SK-N-SH (cell line): ENCODE data around the gene EIF2S1. TPM values are rescaled to one million over a fixed set of nuclear protein-coding genes. Genes with fewer than 3 reads are reported as not detected.

Experiments
- CTCF ChIA-PET: fragments of 300-600, 350-600 bp; formaldehyde crosslinking; extraction: SDS; loops from one replicate; lab custom pipeline; 2021; lab: Yijun Ruan, JAX
- POLR2A ChIA-PET: fragments of 350-600 bp; sonication (Branson Sonifier 250); formaldehyde crosslinking; extraction: SDS; loops from one replicate; lab custom pipeline; 2020; ENCODE audit warnings: antibody characterized with exemption, inconsistent platforms; lab: Yijun Ruan, JAX
- DNase-seq: peaks from one replicate; pipeline ENCODE4 v3.0.0; 2012
- H2AFZ ChIP-seq: fragments of 200-600 bp; sonication (generic); 2 replicates; pipeline ENCODE4 v1.8.1; 2016; ENCODE audit warnings: antibody characterized with exemption, mild to moderate bottlenecking, low read depth
- H3F3A ChIP-seq: fragments of 200-600 bp; sonication (generic); replicated peaks from 2 replicates; pipeline ENCODE3; 2016; ENCODE audit warnings: antibody characterized with exemption, mild to moderate bottlenecking; ENCODE audit not compliant: insufficient read depth
- H3K27ac ChIP-seq, 2 experiments: fragments of 200-500 bp in 1 of 2; fragments of 200-600 bp in 1 of 2; sonication (Bioruptor generic) in 1 of 2; sonication (generic), shearing (Covaris generic) in 1 of 2; 2 replicates each; pipeline versions ENCODE4 v1.5.1 to v1.6.1; 2014 to 2016; ENCODE audit warnings: low read depth in 2 of 2, inconsistent platforms in 1 of 2, low read length in 1 of 2, mild to moderate bottlenecking in 1 of 2, mixed read lengths in 1 of 2
- H3K27me3 ChIP-seq: fragments of 200-600 bp; sonication (generic), shearing (Covaris generic); 2 replicates; pipeline ENCODE4 v1.6.1; 2016; ENCODE audit warnings: mixed run types; ENCODE audit not compliant: insufficient read depth
- H3K36me3 ChIP-seq, 2 experiments: fragments of 200-500 bp in 1 of 2; fragments of 200-600 bp in 1 of 2; sonication (Bioruptor generic) in 1 of 2; sonication (generic) in 1 of 2; replicated peaks in 1 of 2; 2 replicates each; pipeline versions ENCODE3 to v1.5.1; 2014 to 2016; ENCODE audit warnings: low read length in 1 of 2, mild to moderate bottlenecking in 1 of 2; ENCODE audit not compliant: insufficient read depth in 2 of 2, control insufficient read depth in 1 of 2
- H3K4me1 ChIP-seq, 2 experiments: fragments of 200-500 bp in 1 of 2; fragments of 200-600 bp in 1 of 2; sonication (Bioruptor generic) in 1 of 2; sonication (generic), shearing (Covaris generic) in 1 of 2; 2 replicates each; pipeline versions ENCODE4 v1.5.1 to v1.6.1; 2014 to 2016; ENCODE audit warnings: low read depth in 1 of 2, low read length in 1 of 2, mixed run types in 1 of 2; ENCODE audit not compliant: insufficient read depth in 2 of 2, control insufficient read depth in 1 of 2
- H3K4me2 ChIP-seq: fragments of 200-600 bp; sonication (generic), shearing (Covaris generic); 2 replicates; pipeline ENCODE4 v1.6.1; 2017; ENCODE audit warnings: mixed run types
- H3K4me3 ChIP-seq, 2 experiments: fragments of 200-500 bp in 1 of 2; fragments of 200-600 bp in 1 of 2; sonication (Bioruptor generic) in 1 of 2; sonication (generic), shearing (Covaris generic) in 1 of 2; 2 replicates each; pipeline versions ENCODE4 v1.5.1 to v1.8.1; 2014 to 2016; ENCODE audit warnings: low read depth in 2 of 2, inconsistent platforms in 1 of 2, low read length in 1 of 2, mild to moderate bottlenecking in 1 of 2, mixed read lengths in 1 of 2, moderate library complexity in 1 of 2
- H3K79me2 ChIP-seq: fragments of 200-600 bp; sonication (generic); 2 replicates; pipeline ENCODE4 v1.8.1; 2017; ENCODE audit warnings: mild to moderate bottlenecking; ENCODE audit not compliant: insufficient read depth
- H3K9ac ChIP-seq: fragments of 200-600 bp; sonication (generic); 2 replicates; pipeline ENCODE4 v1.6.1; 2017; ENCODE audit warnings: mixed run types
- H3K9me2 ChIP-seq: fragments of 200-600 bp; sonication (generic); 2 replicates; pipeline ENCODE4 v1.6.1; 2017; ENCODE audit warnings: mixed run types
- H3K9me3 ChIP-seq: fragments of 200-600 bp; sonication (generic); 2 replicates; pipeline ENCODE4 v1.6.1; 2017; ENCODE audit warnings: mixed run types, mild to moderate bottlenecking, moderate library complexity
- H4K20me1 ChIP-seq: fragments of 200-600 bp; sonication (generic); 2 replicates; pipeline ENCODE4 v1.6.1; 2017; ENCODE audit warnings: mild to moderate bottlenecking, mixed run types; ENCODE audit not compliant: insufficient read depth
- CHD2 ChIP-seq: fragments of 150-350 bp; IDR thresholded peaks from 2 replicates; pipeline ENCODE4 v1.6.1; 2018; ENCODE audit warnings: low read length; ENCODE audit not compliant: partially characterized antibody
- ELF1 ChIP-seq: IDR thresholded peaks from 2 replicates; pipeline ENCODE4 v1.4.0; 2012
- EP300 ChIP-seq, 2 experiments: IDR thresholded peaks; 2 replicates each; pipeline versions ENCODE4 v1.4.0 to v1.6.1; 2012; ENCODE audit warnings: borderline replicate concordance in 1 of 2, low read depth in 1 of 2, low read length in 1 of 2
- EZH2phosphoT487 ChIP-seq: fragments of 200-600 bp; sonication (generic); IDR thresholded peaks from 2 replicates; pipeline ENCODE4 v1.6.1; 2017; ENCODE audit warnings: low read depth, mixed run types, mild to moderate bottlenecking, antibody characterized with exemption, moderate library complexity, borderline replicate concordance
- FOXM1 ChIP-seq: IDR thresholded peaks from 2 replicates; pipeline ENCODE4 v1.4.0; 2012; ENCODE audit warnings: low read depth, mild to moderate bottlenecking
- GABPA ChIP-seq: IDR thresholded peaks from 2 replicates; pipeline ENCODE4 v1.4.0; 2012; ENCODE audit warnings: low read depth, mild to moderate bottlenecking
- GATA2 ChIP-seq: sonication (generic); formaldehyde crosslinking; IDR thresholded peaks from 2 replicates; pipeline ENCODE4 v1.5.0; 2020; ENCODE audit warnings: mild to moderate bottlenecking, missing genetic modification reagents
- JUND ChIP-seq: IDR thresholded peaks from 2 replicates; pipeline ENCODE4 v1.4.0; 2012
- NFIC ChIP-seq: IDR thresholded peaks from 2 replicates; pipeline ENCODE4 v1.4.0; 2012; ENCODE audit warnings: borderline replicate concordance
- NRF1 ChIP-seq: IDR thresholded peaks from 2 replicates; pipeline ENCODE4 v1.6.1; 2012; ENCODE audit warnings: low read depth, mild to moderate bottlenecking, low read length
- RCOR1 ChIP-seq: fragments of 150-350 bp; IDR thresholded peaks from 2 replicates; pipeline ENCODE4 v1.6.1; 2017; ENCODE audit warnings: antibody characterized with exemption, low read length
- TAF1 ChIP-seq: IDR thresholded peaks from 2 replicates; pipeline ENCODE4 v1.6.1; 2012; ENCODE audit warnings: low read depth, mild to moderate bottlenecking, low read length, moderate library complexity, borderline replicate concordance
- TCF12 ChIP-seq: IDR thresholded peaks from 2 replicates; pipeline ENCODE4 v1.4.0; 2012
- YY1 ChIP-seq: IDR thresholded peaks from 2 replicates; pipeline ENCODE4 v1.4.0; 2012; ENCODE audit warnings: low read depth, mild to moderate bottlenecking
- WGBS: methylation state at CpG from one replicate; pipeline ENCODE4 v1.1.6; 2017; ENCODE audit warnings: low lambda C conversion rate; 5-methylcytosine and 5-hydroxymethylcytosine counted together
- polyA plus RNA-seq, 3 experiments: library from polyadenylated mRNA; depleted of rRNA; stranded (reverse); fragments of >200 nt; gene quantifications; 2 replicates each; pipeline ENCODE4 v1.2.3, GENCODE V29; 2012
- TF ChIP-seq, protein P1 (sequence below): fragments of 150-350 bp; IDR thresholded peaks from 2 replicates; pipeline ENCODE4 v1.6.1; 2017; ENCODE audit warnings: antibody characterized with exemption, low read length, low read depth, borderline replicate concordance
- TF ChIP-seq, protein P2 (sequence below): fragments of 150-350 bp; IDR thresholded peaks from 2 replicates; pipeline ENCODE4 v1.6.1; 2016; ENCODE audit warnings: mild to moderate bottlenecking, low read depth, low read length
- TF ChIP-seq, protein P3 (sequence below): IDR thresholded peaks from 2 replicates; pipeline ENCODE4; 2012
- TF ChIP-seq, protein P4 (sequence below): fragments of 200-600 bp; sonication (generic); IDR thresholded peaks from 2 replicates; pipeline ENCODE4 v1.6.1; 2017; ENCODE audit warnings: antibody characterized with exemption, mild to moderate bottlenecking, moderate library complexity

EIF2S1 gene
- polyA plus RNA-seq, 1 of the 3 experiments (the other 2 are of a cell fraction) = 57.2 TPM

DNA sequence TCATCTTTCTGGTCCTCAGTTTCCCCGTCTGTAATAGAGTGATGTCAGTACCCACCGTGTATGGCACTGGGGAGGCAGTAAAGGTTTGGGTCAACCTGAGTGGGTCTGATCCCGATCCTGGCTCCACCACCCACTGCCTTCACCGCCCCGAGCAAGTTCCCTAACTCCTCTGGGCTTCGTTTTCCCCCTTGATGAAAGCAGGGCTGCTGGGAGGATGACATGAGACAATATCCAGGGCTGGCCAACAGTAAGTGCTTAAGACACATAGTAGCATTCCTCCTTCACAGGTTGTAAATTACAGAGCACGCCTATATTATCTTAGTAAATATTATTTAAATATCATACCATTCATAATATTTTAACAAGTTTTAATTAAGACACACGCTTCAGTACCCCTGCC is 51.2 kb downstream of the EIF2S1 start:
- no peaks in the 10 kb centered on the region for H3K9me2 ChIP-seq
- 79% methylated on average over 6 of the region's 8 CpGs for WGBS
- peaks cover 7 to 10% of the 10 kb centered on the region in 2 experiments; a peak in 1 of 4 replicates for H3K4me1 ChIP-seq
- H3K27me3 ChIP-seq = no peaks in the 10 kb centered on the region
- no peak overlapping the region for H2AFZ ChIP-seq
- no peaks in the 10 kb centered on the region for H3K79me2 ChIP-seq
- no peak overlapping the region for H3K9ac ChIP-seq
- no peaks in the 10 kb centered on the region for H3K9me3 ChIP-seq
- ChIA-PET CTCF (interaction anchor here (2.3 to 3.9 kb wide), 2 partner anchors 16 to 160 kb away, joined by 14 to 28 read pairs; no protein-coding TSS in a partner anchor), POLR2A (no interaction called here)
- H3K36me3 ChIP-seq = no peaks in the 10 kb centered on the region
- H3K27ac ChIP-seq = no peak overlapping the region
- no peaks in the 10 kb centered on the region for H4K20me1 ChIP-seq
- H3K4me2 ChIP-seq = no peak overlapping the region
- H3F3A ChIP-seq = peaks cover 13% of the 10 kb centered on the region
- DNase-seq = no peak
- no peak for TF ChIP-seq GABPA
- no peak for TF ChIP-seq TAF1
- TF ChIP-seq, protein P1, sequence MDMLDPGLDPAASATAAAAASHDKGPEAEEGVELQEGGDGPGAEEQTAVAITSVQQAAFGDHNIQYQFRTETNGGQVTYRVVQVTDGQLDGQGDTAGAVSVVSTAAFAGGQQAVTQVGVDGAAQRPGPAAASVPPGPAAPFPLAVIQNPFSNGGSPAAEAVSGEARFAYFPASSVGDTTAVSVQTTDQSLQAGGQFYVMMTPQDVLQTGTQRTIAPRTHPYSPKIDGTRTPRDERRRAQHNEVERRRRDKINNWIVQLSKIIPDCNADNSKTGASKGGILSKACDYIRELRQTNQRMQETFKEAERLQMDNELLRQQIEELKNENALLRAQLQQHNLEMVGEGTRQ = no peak
- TF ChIP-seq TCF12 = no peak
- TF ChIP-seq ELF1 = no peak
- TF ChIP-seq, protein P2, sequence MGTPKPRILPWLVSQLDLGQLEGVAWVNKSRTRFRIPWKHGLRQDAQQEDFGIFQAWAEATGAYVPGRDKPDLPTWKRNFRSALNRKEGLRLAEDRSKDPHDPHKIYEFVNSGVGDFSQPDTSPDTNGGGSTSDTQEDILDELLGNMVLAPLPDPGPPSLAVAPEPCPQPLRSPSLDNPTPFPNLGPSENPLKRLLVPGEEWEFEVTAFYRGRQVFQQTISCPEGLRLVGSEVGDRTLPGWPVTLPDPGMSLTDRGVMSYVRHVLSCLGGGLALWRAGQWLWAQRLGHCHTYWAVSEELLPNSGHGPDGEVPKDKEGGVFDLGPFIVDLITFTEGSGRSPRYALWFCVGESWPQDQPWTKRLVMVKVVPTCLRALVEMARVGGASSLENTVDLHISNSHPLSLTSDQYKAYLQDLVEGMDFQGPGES = no peak
- TF ChIP-seq, protein P3, sequence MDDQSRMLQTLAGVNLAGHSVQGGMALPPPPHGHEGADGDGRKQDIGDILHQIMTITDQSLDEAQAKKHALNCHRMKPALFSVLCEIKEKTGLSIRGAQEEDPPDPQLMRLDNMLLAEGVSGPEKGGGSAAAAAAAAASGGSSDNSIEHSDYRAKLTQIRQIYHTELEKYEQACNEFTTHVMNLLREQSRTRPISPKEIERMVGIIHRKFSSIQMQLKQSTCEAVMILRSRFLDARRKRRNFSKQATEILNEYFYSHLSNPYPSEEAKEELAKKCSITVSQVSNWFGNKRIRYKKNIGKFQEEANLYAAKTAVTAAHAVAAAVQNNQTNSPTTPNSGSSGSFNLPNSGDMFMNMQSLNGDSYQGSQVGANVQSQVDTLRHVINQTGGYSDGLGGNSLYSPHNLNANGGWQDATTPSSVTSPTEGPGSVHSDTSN = no peak
- TF ChIP-seq NRF1 = no peak
- no peak for TF ChIP-seq CHD2
- no peak for TF ChIP-seq FOXM1
- TF ChIP-seq RCOR1 = no peak
- TF ChIP-seq EP300 (IDR thresholded peaks at IDR 0.05; ENCODE audit: borderline replicate concordance in 1 of 2, low read depth in 1 of 2, low read length in 1 of 2) = no peak
- TF ChIP-seq JUND = no peak
- no peak for TF ChIP-seq NFIC
- TF ChIP-seq EZH2phosphoT487 = no peak
- TF ChIP-seq, protein P4, sequence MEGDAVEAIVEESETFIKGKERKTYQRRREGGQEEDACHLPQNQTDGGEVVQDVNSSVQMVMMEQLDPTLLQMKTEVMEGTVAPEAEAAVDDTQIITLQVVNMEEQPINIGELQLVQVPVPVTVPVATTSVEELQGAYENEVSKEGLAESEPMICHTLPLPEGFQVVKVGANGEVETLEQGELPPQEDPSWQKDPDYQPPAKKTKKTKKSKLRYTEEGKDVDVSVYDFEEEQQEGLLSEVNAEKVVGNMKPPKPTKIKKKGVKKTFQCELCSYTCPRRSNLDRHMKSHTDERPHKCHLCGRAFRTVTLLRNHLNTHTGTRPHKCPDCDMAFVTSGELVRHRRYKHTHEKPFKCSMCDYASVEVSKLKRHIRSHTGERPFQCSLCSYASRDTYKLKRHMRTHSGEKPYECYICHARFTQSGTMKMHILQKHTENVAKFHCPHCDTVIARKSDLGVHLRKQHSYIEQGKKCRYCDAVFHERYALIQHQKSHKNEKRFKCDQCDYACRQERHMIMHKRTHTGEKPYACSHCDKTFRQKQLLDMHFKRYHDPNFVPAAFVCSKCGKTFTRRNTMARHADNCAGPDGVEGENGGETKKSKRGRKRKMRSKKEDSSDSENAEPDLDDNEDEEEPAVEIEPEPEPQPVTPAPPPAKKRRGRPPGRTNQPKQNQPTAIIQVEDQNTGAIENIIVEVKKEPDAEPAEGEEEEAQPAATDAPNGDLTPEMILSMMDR = no peak
- no peak for TF ChIP-seq GATA2 (CRISPR knock-in tag)
- no peak for TF ChIP-seq YY1
- H3K4me3 ChIP-seq = no peak overlapping the region
